Transverse colon (tissue), 4 donors: ENCODE results near the gene PRKCE.

Experiments used
- CTCF ChIP-seq, 5 experiments: fragments of 200-600 bp in 3 of 5; fragments of 450-650 bp in 2 of 5; sonication (generic) in 3 of 5; IDR thresholded peaks; 1 replicate in 2 of 5; 2 replicates in 3 of 5; pipeline ENCODE4 v1.5.1; 2016 to 2017; ENCODE audit warnings: antibody characterized with exemption in 5 of 5, inconsistent platforms in 3 of 5, mild to moderate bottlenecking in 2 of 5, moderate library complexity in 1 of 5
- EP300 ChIP-seq: sonication (generic); formaldehyde crosslinking; IDR thresholded peaks from one replicate; pipeline ENCODE4 v1.6.1; 2017; ENCODE audit warnings: antibody characterized with exemption, low read depth
- POLR2A ChIP-seq: fragments of 450-650 bp; IDR thresholded peaks from one replicate; pipeline ENCODE4 v1.6.1; 2016; ENCODE audit warnings: antibody characterized with exemption, mild to moderate bottlenecking, moderate library complexity
- POLR2AphosphoS5 ChIP-seq, 3 donors: sonication (generic); formaldehyde crosslinking; IDR thresholded peaks; one replicate each; pipeline ENCODE4 v1.6.1; 2016; ENCODE audit warnings: antibody characterized with exemption in 3 of 3

- TF ChIP-seq CTCF (IDR thresholded peaks at IDR 0.05) = no peak
- TF ChIP-seq POLR2AphosphoS5 (IDR thresholded peaks at IDR 0.05) = no peak
- no peak for TF ChIP-seq POLR2A
- no peak for TF ChIP-seq EP300
Measured at GRCh38 chr2:45773909-45774308, 122.4 kb downstream of the PRKCE start.
